ENCODE results near the gene TMEM238. TPM values are rescaled to one million over a fixed set of nuclear protein-coding genes. Genes with fewer than 3 reads are reported as not detected.

The TMEM238 gene
- total RNA-seq, 1 donor from 2014 or later, result 25.6 TPM

DNA sequence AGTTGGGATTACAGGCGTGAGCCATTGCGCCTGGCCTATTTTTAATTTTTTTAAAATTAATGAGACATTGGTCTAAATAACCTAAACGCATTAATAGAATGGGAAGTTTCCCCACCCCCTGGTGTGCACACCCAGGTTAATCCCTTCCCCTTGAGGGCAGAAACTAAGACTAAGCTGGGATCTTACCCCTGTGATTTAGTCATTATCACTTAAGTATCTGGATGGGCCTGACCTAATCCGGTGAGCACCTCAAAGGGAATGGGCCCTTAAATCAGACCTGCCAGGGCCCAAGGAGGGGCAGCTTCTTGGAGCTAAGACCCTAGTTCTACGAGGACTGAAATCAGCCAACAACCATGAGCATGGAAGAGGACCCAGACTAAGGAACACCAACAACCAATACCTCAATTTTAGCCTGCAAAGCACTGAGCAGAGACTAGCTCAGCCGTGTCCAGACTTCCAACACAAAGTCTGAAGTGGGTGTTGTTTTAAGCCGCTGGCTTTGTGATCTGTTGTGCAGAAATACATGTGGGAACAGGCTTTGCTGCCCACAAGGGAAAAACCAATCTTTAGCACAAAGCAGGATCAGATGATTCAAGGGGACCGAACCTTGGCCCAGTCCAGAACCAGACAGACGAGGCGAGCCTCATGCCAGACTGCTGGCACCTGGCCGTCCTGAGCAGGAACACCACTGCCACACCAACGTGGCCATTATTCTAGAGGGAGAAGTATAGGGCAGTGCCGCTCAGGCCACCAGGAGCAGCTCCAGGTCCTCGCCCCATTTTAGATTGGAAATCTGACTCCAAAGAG, 16.4 kb upstream of the TMEM238 start:
- peak; percentile 90 for ATAC-seq

DNA sequence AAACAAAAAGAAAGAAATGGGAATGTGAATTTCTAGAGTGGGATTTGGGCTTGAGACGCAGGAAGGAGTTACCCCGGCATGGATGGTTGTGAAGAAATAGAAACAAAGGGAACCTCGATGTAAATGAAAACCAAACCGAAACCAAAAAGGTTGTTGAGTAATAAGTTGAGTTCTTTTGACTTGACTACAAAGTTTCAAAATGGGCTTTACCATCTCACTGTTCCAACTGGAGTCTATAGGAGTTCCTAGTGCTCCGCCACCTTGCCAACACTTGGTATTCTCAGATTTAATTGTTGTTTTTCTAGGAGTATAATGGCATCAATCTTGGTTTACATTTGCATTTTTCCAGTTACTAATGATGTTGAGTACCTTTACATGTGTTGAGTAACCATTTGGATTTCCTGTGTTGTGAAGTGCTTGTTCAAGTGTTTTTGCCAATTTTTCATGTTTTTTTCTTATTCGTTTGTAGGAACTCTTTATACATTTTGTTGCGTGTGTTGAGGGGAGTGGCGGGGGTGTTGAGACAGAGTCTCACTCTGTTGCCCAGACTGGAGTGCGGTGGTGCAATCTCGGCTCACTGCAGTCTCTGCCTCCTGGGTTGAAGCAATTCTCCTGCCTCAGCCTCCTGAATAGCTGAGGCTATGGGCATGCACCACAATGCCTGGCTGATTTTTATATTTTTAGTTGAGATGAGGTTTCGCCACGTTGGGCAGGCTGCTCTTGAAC, 14.3 kb upstream of the TMEM238 start:
- ATAC-seq, result no peak

DNA sequence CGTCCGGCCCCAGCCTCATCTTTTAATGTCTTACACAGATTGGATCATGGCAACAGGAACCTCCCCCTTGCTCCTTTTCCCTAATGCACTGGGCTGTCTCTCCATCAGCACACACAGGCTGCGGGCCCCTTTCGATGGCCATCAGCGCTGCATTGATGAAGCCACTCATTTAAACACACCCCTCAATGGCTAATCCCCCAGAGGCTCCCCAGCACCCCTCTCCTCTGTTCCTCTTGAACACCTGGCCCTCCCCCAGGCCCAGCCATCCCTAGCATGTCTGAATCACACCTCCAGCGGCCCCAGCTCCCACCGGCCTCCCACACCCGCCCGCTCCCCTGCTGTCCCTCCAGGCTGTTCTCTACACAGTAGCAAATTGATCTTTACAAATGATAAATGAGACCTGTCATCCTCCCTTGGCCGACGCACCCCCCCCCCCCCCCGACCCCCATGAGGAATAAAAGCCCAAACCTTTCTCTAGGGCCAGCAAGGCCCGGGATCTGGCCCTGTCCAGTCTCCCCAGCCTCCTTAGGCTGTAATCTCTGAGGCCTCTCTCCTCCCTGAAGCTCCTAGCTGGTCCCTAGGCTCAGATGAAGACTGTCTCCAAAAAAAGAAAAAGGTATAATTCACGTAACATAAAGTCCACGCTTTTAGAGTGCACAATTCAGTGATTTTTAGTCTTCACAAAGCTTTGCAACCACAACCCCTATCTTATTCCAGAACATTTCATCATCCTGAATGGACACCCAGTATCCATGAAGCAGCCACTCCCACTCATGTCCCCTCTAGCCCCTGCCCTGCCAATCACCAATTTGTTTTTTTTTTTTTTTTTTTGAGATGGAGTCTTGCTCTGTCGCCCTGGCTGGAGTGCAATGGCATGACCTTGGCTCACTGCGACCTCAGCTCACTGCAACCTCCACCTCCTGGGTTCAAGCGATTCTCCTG, 9.0 kb upstream of the TMEM238 start:
- ATAC-seq, result no peak

DNA sequence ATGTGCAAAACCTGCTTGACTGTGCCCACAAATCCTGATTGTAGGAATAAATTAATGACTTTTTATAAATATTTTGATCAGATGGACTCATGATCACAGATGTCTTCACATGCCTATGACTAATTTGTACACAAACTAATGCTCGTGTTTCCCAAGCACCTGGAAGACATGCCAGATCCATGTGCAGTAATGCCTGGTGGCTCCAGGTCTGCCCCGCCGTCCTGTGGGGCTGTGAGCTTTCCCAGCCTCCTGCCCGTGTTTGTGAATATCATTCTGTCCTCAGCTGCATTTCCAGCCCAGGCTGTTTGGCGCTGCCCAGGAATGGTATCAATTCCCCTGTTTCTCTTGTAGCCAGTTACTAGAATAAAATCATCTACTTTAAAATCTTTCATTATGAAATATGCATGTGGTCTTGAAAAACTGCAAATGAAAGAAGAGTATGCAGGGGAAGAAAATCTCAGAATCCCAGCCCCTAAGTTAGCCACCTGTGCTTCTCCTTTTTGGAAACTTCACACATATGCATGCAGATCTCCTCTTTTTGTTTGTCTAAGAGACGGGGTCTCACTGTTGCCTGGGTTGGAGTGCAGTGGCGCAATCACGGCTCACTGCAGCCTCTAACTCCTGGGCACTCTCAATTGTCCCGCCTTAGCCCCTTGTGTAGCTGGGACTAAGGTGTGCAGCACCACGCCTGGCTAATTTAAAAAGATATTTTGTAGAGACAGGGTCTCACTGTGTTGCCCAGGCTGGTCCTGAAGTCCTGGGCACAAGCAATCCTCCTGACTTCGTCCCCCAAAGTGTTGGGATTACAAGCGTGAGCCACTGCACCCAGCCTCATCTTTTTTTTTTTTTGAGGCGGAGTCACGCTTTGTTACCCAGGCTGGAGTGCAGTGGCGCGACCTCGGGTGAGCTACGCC, 7.9 kb upstream of the TMEM238 start:
- peak; percentile 58 for ATAC-seq

DNA sequence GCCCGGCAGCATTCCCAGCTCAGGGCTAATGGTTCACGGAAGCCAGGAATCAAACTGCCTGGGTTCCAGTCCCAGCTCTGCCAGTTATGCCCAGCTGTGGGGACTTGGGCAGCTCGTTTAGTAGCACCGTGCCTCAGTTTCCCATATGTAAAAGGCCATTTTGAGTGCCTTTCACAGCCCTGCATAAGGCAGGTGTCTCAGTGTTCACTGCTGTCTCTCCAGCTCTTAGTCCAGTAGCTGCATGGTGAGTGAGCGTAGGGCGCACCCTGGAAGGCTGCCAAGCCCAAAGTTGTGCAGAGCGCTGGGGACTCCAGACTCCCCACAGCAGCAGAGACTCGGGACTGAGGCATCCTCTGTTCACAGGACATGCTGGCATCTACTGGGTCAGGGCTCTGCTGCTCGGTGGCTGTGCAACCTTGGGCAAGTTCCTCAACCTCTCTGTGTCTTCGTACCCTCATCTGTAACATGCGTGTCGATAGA, 7.1 kb upstream of the TMEM238 start:
- ATAC-seq, result peak; percentile 24

DNA sequence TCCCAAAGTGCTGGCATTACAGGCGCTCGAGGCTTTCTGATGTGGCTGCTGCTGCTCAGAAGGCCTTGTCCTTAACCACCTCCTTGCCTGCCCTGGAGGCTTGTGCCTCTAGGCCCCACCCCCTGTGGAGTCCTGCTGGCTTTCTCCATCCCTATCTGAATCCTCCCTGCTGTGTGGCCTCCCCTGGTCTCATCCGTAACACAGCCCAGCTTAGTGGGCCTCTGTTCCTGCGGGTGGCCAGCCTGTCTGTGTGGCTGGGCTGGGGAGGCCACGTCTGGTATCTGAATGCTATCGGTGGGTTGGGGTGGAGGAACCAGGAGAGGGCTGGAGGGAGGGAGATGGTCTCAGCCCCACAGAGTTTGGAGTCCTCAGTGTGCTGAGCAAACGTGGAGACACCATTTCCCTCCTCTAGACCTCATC, 6.4 kb upstream of the TMEM238 start:
- no peak for ATAC-seq

DNA sequence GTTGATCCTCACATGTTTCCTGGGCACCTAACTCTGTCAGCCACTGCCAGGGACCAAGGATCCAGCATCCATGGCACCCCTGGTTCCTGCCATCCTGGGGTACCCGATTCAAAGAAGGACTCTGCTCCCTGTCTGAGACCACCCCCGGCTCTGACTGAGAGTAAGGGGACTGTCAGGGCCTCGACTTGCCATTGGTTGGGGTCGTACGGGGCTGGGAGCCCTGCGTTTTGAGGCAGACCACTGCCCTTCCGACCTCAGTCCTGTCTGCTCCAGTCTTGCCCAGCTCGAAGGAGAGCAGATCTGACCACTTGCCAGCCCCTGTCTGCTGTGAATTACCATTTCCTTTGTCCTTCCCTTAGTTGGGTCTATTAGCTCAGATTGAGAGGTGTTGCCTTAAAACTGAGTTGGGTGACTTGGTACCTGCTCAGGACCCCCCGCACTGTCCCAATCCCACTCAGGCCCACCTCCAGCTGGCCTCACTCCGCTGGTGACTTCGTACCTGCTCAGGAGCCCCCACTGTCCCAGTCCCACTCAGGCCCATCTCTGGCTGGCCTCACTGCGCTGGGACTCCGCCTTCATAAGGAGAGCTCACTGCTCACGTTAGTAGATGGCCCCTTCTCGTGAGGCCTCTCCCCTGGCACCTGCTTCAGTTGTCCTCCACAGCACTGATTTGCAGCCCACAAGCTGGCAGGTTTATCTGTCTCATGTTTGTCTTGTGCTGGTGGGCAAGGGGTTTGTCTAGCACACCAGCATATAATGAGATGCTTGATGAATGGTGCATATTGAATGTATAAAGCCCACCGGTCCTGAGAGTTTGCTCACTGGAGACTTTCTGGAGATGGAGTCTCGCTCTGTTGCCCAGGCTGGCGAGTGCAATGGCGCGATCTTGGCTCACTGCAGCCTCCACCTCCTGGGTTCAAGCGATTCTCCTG, 5.6 kb upstream of the TMEM238 start:
- ATAC-seq, result no peak

DNA sequence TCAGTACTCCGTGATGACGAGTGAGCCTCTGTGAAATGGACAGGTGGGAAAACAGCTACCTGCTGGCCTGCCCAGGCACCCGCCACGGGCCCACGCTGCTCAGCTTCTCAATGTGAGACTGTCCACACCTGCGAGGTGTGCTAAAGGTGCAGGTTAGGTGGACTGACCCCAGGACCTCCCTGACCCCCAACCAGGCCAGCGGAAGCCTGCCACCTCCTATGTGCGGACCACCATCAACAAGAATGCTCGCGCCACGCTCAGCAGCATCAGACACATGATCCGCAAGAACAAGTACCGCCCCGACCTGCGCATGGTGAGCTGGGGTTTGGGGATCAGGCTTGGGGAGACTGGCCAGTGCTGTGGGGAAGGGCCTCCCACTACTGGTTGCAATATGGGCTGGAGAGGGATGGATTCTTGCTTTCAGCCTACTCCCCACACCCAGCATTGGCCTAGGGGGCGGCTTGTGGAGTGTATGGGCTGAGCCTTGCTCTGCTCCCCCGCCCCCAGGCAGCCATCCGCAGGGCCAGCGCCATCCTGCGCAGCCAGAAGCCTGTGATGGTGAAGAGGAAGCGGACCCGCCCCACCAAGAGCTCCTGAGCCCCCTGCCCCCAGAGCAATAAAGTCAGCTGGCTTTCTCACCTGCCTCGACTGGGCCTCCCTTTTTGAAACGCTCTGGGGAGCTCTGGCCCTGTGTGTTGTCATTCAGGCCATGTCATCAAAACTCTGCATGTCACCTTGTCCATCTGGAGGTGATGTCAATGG, 3.8 kb upstream of the TMEM238 start:
- ATAC-seq, result no peak

DNA sequence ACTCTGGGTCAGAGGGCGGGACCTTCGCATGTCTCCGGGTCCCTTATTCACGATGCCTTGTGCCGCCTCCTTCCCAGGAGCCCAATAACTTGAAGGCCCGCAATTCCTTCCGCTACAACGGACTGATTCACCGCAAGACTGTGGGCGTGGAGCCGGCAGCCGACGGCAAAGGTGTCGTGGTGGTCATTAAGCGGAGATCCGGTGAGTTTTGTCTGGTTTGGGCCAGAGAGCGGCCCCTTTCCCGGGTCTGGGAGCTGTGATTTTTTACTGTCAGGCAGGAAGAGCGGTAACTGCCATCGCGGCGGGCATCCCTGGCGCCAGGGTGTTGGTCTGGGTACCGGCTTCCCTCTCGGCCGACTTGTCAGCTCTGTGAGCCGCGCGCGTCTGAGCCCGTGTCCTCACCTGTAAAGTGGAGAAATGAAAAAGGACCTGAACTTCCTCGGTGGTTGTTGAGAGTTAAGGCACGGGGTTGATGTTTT, 2.4 kb upstream of the TMEM238 start:
- ATAC-seq, result no peak

DNA sequence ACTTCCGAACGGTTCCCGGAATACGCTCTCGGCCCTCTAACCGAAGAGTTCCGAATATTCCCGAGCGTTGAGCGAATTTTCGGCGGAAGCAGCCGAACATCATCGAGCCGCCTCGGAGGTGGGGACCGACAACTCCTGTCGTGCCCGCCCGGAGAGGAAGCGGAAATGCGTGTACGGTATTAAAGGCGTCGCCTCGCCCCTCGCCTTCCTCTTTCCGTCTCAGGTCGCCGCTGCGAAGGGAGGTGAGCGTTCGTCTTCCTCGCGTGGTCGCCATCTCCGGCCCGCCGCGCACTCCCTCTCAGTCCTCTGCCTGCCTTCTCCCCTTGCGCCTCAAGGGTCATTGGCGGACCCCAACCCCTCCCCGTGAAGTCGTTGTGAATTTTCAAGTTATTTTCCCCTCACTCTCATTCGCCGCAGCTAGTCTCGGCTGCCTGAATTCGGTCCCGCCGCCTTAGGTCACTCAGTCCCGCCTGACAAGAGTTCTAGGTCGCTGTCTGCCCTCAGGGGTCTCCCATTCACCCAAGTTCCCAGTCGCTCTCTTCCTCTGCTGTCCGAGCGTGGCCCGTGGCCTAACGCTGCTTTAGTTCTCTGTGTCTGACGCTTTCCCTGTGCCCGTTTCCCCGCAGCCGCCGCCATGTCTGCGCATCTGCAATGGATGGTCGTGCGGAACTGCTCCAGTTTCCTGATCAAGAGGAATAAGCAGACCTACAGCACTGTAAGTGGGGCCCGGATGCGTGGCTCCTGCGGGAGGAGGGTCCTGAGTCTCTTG, 1.8 kb upstream of the TMEM238 start, which contains the start of gene RPL28:
Gene RPL28, plus strand, starts transcription at position 209 of the 769 bp plus-strand sequence. Its CDS starts 426 bp downstream, at position 635.
- ATAC-seq, result peak; percentile 81

DNA sequence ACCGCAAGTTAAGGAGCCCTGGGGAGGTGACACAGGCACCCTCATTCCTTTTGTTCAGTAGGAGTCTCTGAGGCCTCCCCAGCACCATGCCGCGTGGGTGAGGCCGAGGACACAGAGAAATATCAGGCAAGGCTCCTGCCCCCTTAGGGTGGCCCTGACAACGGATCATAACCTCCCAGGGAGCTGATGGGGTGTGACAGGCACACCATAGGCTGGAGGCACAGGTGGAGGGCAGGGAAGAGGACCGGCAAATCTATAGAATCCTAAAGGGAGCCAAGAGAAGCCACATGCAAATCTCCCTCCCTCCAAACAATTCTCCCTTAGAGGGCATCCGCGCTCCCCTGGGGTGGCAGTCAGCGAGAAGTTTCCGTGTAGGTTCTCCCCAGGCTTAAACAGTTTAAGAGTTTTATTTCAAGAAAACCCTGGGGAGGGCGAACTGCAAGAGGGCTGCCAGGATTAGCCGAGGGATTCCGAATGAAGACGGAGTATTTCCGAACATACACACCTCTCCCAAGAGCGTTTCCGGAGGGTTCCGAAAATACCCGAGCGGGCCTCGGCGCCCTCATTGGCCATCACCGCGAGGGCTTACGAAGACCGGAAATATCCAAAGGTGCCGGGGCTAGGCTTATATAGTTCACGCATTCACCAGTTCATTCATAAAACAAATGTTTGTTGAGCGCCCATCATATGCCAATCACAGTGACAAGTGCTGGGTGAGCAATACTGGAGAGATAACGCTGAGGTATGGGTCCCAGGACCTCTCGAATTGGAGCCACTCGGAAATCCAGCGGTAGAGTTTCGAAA, 1.0 kb upstream of the TMEM238 start:
- ATAC-seq, result peak; percentile 80

DNA sequence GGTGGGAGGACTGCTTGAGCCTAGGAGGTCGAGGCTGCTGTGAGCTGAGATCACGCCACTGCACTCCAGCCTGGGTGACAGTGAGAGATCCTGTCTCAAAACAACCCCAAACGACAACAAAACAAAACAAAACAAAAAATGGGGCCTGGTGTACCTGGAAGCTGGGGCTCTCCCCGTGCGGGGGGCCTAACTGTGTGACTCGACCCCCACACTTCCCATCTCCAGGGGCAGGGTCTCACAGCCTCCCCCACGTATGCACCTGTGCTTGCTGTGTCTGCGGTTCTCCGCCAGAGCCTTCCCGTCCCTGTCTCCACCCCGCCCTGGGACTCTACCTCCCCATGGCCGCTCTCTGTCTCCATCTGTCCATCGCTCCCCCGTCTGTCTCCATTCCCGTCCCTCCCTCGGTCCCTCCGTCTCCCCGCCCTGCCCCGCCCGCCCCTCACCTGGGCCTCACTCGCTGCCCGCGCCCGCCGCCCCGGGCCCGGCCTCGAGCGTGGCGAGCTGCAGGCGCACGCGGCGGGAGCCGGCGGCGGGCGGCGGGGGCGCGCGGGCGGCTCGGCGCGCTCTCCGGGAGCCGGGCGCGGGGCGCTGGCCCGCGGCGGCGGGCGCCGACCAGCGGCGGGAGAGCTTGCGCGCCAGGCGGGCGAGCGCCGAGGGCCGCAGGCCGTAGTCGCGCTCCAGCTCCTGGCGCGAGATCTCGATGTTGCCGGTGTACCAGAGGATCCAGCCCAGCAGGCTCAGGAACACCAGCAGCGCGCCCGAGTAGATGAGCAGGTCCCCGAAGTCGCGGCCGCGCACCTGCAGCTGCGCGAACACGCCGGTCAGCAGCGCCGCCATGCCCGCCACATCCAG, 587 bp downstream of the TMEM238 start:
- ATAC-seq, result peak; percentile 15

DNA sequence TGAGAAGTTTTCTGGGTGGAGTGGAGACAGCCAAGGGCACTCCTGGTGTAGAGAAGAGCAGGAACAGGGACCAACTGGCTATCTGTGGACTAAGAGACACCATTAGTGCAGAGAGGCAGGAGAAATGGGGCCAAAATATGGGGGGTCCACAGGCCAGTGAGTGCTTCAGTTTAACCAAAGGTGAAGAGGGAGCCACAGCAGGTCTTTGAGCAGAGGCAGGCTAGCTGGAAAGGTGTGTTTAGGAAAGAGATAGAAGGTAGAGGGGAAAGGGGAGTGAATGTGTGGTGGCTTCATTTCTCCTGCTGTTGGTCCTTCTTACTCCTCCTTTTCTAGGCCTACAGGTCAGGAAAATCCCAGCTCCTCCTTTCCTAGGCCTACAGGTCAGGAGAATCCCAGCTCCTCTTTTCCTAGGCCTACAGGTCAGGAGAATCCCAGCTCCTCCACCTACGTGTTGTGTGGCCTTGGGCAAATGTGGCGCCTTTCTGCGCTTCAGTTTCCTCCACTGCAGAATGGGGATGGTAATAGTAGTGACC, 1.5 kb downstream of the TMEM238 start:
- ATAC-seq, result no peak

DNA sequence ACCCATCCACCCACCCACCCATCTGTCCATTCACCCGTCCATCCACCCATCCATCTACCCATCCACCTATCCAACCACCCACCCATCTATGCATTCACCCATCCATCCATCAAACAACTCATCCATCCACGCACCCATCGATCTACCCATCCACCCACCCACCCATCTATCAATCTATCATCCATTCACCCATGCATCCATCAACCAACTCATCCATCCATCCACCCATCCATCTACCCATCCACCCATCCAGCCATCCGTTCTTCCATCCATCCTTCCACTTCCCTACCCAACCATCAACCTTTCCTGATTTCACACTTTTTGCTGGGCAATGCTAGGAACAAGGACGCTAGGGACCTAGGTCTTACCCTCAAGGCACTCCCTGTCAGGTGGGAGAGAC, 2.1 kb downstream of the TMEM238 start:
- no peak for ATAC-seq

DNA sequence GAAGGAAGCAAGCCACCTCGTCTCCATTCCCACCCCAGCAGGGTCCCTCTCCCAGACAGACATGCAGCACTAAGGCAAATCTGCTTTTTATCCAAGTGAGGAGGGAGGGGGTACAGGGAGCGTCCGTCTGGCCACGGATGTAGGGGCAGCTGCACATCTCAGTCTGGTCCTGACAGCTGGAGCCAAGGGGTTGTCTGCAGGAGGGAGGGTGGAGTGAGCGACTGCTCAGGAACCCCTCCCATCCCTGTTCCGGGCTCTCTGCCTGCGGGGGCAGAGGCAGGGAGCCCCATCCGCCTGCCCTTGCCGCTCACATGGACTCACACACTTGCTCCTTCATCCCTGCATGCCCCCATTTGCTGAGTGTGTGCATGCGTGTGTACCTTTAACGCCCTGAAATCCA, 4.9 kb downstream of the TMEM238 start:
- no peak for ATAC-seq

DNA sequence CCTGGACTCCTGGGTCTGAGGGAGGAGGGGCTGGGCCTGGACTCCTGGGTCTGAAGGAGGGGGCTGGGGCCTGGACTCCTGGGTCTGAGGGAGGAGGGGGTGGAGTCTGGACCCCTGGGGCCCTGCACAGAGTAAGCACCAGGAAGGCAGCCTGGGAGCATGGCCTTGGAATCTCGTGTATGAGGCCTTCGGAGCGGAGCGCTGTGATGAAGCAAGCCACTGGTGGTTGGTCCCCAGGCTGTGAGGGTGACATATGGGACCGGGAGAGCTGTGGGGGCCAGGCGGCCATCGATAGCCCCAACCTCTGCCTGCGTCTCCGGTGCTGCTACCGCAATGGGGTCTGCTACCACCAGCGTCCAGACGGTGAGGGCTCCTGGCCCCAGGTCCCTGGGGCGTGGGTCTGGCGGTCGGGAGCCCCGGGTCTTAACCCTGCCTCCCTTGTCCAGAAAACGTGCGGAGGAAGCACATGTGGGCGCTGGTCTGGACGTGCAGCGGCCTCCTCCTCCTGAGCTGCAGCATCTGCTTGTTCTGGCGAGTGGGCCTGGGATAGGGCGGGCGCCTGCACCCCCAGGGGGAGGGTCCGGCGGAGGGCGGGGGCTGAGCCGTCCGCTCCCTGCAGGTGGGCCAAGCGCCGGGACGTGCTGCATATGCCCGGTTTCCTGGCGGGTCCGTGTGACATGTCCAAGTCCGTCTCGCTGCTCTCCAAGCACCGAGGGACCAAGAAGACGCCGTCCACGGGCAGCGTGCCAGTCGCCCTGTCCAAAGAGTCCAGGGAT, 6.5 kb downstream of the TMEM238 start:
- ATAC-seq, result no peak

All from esophagus mucosa (tissue), 1 donor.